GM18868 (cell line): Measurements from ENCODE around the gene TRMT10A.
A peak's percentile ranks its signal among the peaks of the same experiment; 100 is the strongest.

Experiments
- ATAC-seq: cut with Tn5 transposase; IDR thresholded peaks from one replicate; pipeline ENCODE4 v1.9.1; 2021; ENCODE audit warnings: mild to moderate bottlenecking, moderate library complexity; ENCODE audit not compliant: unreplicated experiment

The TRMT10A gene, protein sequence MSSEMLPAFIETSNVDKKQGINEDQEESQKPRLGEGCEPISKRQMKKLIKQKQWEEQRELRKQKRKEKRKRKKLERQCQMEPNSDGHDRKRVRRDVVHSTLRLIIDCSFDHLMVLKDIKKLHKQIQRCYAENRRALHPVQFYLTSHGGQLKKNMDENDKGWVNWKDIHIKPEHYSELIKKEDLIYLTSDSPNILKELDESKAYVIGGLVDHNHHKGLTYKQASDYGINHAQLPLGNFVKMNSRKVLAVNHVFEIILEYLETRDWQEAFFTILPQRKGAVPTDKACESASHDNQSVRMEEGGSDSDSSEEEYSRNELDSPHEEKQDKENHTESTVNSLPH

DNA sequence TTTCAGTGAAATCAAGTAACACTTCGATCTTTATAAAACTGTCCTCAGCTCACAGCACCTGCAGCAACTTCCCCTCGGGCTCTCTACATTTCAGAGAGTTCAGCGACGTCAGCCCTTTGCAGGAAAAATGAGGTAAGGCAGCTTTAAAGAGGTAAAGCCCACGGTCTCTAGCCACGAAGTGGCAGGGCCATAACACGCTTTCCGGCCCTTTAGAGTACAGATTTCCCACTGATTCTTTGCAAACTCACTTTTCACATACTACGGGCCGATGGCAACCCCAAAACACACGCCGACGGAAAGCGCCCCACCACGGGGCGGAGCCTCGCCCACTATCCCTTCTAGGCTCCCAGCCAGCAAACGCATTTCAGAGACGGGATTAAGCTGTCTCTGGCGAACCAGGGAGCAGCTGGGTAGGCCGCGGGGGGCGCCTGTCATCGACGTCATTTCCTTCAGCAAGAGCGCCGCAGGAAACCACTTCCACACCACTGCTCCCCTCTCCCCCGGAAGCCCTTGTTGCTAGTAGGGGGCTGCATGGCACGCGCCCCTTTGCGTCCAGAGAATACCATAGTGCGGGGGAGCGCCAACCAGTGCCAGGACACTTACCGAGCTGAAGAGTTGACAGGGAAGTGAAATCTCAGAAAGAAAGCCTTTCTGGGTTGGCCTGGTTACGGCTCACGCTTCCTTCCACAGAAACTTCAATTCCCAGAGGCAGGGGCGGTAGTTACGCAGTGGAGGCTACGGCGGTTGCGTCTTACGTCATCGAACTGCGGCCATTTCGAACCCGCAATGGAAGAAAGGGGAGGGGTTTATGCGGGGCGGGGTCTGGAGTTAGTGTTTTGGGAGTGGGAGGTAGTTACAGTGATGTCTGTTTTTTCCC, at the start of gene TRMT10A:
Gene TRMT10A (minus strand): TSS at position 730 of the 877 bp plus-strand sequence. CDS start 4,701 bp downstream, outside the sequence.
- ATAC-seq: peak; percentile 92

DNA sequence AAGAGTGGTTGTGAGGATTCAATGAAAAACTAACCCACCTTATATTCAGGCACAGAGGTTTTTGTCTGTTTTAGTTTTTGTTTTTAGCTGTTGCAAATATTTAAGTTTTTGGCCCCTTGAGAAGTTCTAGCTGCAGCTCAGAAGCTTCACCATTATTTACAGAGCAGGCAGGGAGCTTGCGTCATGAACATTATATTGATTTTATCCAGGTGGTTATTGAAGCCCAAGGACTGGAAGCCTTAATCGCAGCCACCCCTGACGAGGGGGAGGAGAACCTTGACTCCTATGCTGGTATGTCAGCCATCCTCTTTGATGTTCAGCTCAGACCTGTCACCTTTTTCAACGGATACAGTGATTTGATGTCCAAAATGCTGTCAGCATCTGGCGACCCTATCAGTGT, 48.9 kb upstream of the TRMT10A start:
- no peak for ATAC-seq

DNA sequence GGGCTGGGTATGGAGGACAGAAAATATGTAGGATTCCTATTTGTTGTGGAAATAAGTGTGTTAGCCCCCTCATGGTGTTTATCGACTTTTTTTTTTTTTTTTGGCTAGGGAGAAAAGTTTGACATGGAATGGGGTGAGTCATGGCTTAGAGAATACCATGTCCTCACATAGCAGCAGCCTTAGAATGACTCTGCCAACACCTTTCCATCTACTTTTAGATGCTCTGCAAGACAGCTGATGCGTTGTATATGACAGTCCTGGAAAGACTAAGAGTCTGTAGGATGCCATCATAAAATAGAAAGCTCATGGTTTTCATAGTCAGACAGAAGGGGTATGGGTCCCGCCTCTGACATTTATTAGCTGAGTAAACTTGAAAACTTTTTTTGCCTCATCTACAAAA, 48.4 kb upstream of the TRMT10A start:
- ATAC-seq: no peak

DNA sequence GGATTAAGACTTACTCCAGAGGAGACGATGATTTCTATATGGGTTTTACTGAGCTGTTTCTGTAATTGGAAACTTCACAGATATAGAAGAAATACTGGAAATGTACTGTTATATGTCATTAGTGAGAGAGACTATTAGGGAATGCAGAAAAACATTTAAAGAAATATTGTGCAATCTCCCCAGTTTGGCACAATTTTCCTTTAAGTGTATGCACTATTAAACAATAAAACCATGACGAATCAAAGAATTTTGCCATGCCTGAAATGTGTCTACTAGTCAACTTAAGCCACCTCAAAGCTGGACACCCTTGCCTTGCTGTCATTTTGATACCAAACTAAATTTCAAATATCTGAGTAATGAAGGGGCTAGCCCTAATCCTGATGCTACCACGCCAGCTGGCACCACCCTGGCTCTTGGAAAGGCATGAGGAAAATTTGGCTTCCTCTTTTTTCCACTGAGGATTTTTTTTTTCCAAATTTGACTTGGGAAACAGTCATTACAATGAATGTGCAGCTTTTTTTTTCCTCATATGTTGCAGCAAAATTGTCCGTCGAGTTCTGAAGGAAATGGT, 46.9 kb upstream of the TRMT10A start:
- ATAC-seq: no peak

DNA sequence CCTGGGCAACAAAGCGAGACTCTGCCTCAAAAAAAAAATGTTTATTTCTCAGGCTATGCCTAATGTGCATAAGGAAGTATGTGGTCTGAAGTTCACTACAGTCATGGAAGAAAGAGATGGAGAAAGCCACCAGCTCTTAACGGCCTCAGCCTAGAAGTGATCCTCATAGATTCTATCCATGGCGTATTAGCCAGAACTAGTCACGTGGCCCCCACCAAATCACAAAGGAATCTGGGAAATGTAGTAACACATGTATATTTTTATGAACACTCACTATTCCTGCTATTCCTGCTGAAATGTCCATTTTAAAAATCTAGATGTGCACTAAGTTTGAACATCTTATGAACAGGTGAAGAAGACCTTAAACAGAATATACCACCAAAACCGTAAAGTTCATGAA, 44.6 kb upstream of the TRMT10A start:
- no peak for ATAC-seq

DNA sequence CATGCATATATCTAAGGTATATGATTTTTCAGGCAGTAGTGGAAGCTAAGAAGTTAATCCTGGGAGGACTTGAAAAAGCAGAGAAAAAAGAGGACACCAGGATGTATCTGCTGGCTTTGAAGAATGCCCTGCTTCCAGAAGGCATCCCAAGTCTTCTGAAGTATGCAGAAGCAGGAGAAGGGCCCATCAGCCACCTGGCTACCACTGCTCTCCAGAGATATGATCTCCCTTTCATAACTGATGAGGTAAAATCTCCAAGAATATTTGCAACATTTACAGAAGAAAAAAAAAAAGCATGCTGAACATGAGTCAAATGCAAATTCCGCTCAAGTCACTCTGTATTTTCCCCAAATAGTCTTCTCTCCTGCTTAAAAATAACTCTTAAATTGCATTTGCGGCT, 42.9 kb upstream of the TRMT10A start:
- no peak for ATAC-seq

DNA sequence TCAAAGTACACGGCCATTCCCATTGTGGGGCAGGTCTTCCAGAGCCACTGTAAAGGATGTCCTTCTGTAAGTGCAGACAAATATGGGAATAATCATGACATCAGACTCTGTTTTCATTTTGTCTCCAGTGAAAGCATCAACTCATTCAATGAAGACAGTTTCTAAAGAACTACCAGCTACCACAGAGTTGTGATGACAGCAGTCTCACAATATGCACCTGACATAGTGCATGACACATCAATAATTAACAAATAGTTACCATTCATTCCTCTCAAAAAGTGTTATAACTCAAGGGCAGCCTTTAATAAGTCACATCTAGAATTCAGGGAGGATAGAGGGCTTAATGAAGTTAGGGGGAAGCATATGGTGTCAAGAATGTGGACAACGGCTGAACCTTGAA, 31.0 kb upstream of the TRMT10A start:
- no peak for ATAC-seq

DNA sequence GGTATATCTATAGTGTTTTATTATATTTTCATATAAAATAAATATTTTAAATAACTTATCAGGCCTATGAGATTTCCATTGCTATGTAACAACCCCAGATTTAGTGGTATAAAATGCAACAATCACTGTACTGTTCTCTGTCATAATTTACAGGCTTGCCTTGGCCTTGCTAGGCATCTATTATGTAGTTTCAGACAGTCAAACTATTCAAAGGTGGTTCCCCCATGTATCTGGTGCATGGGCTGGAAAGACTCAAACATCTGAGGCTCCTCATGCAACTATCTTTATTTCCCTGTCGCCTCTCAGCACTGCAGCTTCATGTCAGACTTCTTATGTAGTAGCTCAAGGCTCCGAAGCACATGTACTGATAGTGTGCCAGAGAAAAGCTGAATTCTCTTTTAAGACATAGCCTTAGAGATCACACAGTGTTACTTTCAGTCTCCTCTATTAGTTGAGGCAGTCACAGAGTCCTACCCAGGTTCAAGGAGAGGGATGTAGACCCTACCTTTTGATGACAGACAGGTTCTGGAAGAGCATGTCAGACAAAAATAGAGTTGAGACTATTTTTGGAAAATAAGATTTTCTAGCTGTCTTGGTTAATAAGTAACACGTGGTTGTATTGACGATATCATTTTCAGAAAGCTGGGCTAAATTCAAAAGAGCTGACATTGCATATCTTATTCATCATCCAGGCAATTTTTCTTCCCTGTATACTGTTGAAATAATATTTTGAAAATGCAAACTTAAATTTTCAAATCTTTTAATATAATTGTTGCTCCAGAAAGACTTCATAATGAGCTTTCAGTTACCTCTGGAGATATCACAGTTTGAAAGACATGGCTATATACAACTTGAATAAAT, 30.2 kb upstream of the TRMT10A start:
- ATAC-seq: peak; percentile 56

DNA sequence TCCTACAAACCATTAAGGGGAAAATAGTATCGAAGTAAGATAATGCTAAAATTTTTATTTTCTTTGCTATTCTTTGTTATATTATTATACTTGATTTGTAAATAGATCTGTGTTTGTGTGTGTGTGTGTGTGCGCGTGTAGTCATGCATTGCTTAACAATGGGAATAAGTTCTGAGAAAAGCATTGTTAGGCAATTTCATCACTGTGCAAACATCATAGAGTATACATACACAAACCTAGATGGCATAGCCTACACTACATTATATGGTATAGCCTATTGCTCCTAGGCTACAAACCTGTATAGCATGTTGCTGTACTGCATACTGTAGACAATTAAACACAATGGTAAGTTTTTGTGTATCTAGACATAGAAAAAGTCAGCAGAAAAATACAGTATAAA, 27.9 kb upstream of the TRMT10A start:
- ATAC-seq: no peak

DNA sequence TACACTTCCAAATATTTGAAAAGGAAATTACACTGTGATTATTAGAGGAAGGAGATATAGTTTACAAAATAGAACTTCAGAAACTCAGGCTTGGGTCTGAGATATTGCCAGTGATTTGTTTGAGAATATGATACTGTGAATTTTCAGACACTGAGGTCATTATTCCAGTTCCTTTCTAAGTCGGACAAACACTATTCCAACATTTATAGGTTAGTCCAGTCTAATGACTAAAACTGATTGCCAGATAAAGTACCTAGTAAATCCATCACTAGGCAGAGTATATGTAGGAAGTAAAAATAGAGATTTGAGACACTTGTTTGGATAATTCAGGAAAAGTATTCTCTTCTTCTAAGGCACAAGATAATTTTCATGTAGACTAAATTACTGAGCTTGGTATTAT, 24.0 kb upstream of the TRMT10A start:
- ATAC-seq: no peak

DNA sequence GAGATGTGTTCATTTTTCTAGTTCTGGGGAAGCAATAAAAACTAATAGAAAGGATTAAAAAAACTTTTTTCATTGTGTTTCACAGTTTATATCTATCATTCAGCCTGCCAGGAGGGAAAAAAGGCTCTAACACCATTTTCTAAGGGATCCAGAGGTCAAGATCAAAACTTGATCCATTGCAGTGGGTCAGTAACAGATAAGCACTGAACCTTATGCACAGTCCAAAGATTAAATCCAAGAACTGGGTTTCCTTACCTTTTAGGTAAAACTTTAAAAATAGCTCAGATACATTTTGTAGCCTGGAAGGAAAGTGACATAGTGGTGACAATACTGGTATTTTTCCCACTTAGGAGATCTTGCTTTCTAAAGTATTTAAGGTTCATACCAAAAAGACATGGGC, 23.5 kb upstream of the TRMT10A start:
- ATAC-seq: no peak

DNA sequence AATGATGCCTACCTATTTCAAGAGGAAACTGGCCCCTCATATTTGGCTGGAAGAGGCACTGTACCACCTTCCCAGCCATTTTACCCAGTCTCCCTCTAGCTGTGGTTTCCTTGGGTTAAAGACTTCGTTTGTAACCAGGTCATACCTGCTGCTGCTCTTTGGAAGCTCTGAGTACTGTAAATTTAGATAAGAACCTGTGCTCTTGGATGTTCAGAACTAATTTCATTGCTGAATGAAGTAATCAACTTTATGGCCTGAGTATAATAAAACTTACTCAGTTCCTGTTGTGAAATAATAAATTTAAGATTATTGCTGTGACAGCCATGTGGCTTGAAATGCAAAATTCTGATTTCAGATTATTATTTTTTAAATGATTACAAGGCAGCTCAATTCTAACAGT, 23.0 kb upstream of the TRMT10A start:
- ATAC-seq: no peak

DNA sequence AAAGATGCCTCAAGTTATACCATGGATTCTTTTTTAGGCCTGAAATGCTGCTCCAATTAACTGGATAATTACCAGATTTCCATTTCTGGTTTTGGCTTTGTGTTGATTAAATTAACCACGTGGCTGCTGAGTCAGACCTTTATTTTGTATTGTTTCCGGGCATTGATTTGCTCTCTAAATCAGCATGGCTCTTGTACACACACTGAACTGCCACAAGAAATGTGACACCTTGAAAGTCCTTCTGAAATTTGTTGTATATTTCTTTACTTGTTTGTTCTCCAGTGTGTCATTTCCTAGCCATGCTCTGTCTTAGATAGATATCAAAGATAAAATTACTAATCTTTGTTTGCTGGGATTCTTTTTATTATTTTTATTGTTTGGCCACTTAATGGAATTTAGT, 22.5 kb upstream of the TRMT10A start:
- no peak for ATAC-seq

DNA sequence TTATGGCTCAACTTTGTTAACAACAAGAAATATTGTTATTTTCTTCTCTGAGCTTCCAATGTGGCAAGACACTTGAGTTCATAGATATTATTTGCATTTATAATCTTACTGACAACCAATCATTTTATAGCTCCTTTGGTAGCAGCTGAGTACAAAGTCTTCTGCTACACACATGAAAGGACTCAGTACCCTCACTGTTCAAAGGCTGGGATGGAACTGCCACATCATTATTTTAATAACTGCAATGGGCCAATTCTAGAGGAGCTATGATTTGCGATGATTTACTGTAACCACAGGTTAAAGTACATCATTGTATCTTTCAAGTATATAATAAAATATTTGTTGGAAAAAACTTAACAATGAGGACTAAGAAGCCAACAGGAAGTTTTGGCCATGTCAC, 21.7 kb upstream of the TRMT10A start:
- ATAC-seq: no peak

DNA sequence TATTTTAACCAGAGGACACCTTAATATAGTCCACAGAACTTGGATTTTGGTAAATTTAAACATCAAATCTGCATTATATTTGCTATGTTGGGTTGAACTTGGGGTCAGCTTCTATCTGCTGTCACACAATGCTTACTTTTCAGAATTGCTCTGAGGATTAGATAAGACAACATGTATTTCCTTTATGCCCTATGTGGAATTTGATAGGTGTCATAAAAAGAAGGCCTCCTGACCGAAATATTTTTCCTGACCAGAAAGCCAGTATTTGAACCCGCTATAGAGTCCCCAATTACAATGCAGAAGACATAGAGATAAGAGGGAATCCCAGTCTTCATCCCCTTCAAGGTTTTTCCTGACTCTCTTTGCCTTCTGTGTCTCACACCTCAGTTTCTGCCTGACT, 14.9 kb upstream of the TRMT10A start:
- ATAC-seq: no peak

DNA sequence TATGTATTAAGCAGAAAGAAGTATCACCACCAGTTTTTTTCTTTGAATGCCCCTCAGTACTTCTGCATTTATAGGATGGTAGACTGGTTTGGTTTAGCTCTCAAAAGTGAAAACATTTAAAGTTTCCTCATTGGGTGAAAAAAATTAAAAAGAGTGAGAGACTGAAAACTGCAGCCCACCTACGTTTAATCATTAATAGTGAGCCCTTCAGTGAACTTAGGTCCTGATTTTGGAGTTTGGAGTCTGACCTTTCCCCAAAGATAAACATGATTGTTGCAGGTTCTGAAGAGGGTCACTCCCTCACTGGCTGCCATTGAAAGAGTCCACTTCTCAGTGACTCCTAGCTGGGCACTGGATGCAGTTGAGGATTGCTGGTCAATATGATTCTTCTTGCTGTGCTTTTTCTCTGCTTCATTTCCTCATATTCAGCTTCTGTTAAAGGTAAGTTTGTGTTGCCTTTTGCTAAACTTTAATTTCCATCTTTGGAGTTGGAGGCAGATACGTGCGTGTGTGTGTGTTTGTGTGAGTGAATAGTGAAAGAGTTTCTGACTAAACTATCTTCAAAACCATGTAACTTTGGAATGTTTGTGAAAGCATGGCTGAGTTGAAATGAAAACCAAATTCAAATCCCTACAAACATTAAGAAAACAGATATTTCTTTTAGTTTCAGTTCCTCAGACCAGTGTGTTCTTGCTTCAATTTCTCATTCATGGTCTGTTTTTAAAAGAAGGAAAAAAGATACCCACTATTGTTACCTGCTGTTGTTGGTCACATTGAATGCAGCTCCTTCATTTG, 10.9 kb upstream of the TRMT10A start, which contains the start of gene MTTP:
Gene MTTP (plus strand): TSS at position 295 of the 795 bp plus-strand sequence. CDS start 86 bp downstream, at position 381.
- ATAC-seq: peak; percentile 73

DNA sequence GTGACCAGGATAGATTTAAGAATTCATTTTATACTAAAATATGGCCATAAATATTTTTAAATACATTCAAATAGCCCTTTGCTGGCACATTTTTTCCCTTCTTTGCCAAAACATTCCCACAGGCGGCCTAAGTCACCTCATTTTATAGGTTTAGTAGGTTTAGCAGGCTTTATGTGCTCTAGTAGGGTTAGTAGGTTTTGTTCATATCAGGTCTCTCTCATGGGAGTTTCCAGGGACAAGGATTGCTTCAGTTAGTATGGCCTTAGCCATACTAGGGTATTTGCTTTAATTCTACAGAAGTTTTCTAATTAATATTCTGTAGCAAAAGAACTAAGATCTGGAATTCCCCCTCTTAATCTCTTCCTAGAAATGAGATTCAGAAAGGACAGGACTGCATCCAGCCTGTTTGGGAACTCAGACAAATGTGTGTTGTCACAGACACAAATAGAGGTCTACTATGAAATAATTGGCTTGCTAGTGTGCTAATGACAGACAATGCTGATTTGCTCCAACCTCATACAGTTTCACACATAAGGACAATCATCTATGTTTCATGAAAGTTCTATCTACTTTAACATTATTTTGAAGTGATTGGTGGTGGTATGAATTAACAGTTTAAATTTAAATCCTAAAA, 10.0 kb upstream of the TRMT10A start:
- no peak for ATAC-seq

DNA sequence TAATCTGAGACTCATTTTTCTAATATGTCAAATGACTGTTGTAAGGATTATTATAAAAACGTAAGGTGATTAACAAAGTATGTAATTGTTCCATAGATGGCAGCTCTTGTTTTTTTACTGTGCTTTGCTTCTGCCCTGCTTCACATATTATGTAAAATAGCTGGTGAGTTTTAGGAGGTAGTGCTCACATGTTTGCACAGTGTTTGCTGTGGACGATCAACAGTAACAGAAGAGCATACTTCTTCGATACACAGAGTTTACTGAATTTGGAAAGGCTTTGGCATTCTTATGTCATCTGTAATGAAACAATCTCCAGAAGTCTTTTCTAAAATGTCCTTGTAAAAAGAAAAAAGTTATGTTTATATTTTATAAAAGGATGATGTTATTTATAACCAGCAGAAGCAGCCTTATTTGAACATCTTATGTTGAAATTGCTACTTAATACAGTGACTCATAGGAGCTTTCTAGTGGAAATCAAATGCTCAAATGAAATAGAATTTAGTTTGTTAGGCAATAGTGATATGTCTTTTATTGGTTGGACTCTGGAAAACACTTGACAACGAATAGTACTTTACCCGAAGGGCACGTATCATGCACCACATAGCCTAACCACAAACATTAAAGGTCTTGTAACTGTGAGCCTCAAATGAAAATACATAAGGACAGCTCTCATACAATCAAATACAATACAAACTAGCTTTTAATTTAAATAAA, 8.8 kb upstream of the TRMT10A start:
- no peak for ATAC-seq

DNA sequence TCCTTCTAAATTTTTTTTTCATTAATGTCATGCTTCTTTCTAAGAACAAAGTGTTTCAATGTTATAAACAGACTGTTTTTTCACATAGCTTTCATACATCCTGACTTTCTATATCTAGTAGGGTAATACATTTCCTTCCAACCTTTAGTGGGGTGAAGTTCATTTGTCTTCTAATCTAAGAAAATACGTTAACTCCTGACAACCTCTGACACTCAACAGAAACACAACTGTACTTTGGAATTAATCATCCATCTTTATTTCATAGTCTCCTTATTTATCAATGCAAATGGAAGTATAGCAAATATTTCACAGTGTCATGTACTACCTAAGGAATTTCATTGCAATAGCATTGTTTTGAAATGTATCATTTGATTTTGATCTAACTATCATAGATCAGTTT, 8.0 kb upstream of the TRMT10A start:
- no peak for ATAC-seq
